ENCODE measurements around the gene MTFR2.

- TF ChIP-seq EP300 (IDR thresholded peaks at IDR 0.05) (no peak), CTCF (IDR thresholded peaks at IDR 0.05) (no peak), POLR2AphosphoS5 (IDR thresholded peaks at IDR 0.05) (no peak), POLR2A (IDR thresholded peaks at IDR 0.05) (no peak)
Measured at GRCh38 chr6:136250686-136251008, 536 bp upstream of the MTFR2 start.

All from gastroesophageal sphincter (tissue), 3 donors.